ENCODE data around the gene PLEKHO2. TPM values are rescaled to one million over a fixed set of nuclear protein-coding genes. Genes with fewer than 3 reads are reported as not detected.
A peak's percentile ranks its signal among the peaks of the same experiment; 100 is the strongest.

The PLEKHO2 gene
- total RNA-seq, 6 experiments from 2014 or later: 3.9 to 11.8 (median 5.2) TPM

DNA sequence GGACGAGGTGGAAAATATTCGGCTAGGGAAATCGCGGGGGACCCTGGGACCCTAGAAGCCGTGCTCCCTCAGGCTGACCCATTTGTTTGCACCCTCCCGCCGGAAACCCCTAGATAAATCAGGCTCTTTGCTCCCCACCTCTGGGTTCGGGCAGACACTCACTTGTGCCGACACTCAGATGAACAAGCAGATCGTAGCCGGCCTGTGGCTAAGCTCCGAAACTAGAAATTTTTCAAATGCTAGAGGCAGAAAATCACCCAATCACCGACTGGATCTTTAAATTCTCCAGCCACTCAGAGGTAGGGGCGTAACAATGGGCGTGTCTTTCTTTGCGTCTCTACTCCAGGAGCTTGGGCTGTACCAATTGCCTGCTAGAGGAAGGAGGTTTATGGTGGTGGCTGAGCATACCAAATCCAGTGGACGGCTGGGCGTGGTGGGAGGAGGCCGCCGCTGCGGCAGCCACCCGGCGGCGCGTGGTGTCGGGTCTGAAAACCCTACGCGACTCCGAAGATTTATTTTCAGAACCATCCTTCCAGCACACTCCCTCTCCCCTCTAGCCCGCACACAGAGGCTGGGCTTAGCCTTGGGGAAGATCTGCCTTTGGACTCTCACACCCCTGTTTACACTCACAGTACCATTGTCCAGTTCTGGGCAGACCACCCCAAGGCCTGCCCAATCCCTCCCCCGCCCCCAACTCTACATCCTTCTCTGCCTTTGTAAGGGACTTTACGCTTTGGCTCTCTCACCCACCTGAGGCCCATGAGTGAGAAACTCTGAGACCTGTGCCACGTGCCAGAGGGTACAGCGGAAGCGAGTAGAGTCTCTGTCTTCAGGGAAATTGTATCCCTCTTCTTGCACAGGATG, 16.1 kb upstream of the PLEKHO2 start, which contains the start of gene PIF1:
TSS of gene PIF1 (minus strand) at position 217 of the 864 bp plus-strand sequence. CDS start 1,312 bp downstream, outside the sequence.
- TF ChIP-seq, protein P1, sequence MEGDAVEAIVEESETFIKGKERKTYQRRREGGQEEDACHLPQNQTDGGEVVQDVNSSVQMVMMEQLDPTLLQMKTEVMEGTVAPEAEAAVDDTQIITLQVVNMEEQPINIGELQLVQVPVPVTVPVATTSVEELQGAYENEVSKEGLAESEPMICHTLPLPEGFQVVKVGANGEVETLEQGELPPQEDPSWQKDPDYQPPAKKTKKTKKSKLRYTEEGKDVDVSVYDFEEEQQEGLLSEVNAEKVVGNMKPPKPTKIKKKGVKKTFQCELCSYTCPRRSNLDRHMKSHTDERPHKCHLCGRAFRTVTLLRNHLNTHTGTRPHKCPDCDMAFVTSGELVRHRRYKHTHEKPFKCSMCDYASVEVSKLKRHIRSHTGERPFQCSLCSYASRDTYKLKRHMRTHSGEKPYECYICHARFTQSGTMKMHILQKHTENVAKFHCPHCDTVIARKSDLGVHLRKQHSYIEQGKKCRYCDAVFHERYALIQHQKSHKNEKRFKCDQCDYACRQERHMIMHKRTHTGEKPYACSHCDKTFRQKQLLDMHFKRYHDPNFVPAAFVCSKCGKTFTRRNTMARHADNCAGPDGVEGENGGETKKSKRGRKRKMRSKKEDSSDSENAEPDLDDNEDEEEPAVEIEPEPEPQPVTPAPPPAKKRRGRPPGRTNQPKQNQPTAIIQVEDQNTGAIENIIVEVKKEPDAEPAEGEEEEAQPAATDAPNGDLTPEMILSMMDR (IDR thresholded peaks at IDR 0.05): no peak
- TF ChIP-seq POLR2A (IDR thresholded peaks at IDR 0.05): peak; percentile 71
- H3K4me3 ChIP-seq: peak within 1 kb of the TSS; percentile 23 to 54 (median 23)
- H3K36me3 ChIP-seq: no peaks in the 10 kb centered on the region
- H3K4me1 ChIP-seq: peaks cover 0 to 15% (median 2%) of the 10 kb centered on the region in 4 donors
- intact Hi-C loops (cut with DNase I): no loop called here
- DNase-seq (peak; percentile 77 to 92 (median 84)), ATAC-seq (peak; percentile 98 to 99 (median 98))
- H3K27me3 ChIP-seq: peaks cover 0 to 5% of the 10 kb centered on the region in 2 donors
- 8% methylated on average over 23 of the region's 35 CpGs for WGBS (ENCODE audit: insufficient coverage, low coverage, low lambda C conversion rate, missing lambda C conversion rate)
- peak within 1 kb of the TSS; percentile 29 to 45 (median 40) for H3K27ac ChIP-seq
- no peaks in the 10 kb centered on the region for H3K9me3 ChIP-seq

DNA sequence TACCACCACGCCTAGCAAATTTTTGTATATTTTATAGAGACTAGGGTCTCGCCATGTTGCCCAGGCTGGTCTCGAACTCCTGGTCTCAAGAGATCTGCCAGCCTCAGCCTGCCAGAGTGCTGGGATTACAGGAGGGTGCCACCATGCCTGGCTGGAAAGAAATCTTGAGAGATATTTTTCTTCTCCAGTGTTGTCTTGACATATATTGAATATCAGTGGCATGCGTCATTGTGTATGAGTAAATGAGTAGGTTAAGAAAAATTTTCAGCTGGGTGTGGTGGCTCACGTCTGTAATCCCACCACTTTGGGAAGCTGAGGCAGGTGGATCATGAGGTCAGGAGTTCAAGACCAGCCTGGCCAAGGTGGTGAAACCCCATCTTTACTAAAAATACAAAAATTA, 12.7 kb upstream of the PLEKHO2 start:
- 93% methylated on average over 4 of the region's 5 CpGs for WGBS (ENCODE audit: insufficient coverage, low coverage, low lambda C conversion rate, missing lambda C conversion rate)

DNA sequence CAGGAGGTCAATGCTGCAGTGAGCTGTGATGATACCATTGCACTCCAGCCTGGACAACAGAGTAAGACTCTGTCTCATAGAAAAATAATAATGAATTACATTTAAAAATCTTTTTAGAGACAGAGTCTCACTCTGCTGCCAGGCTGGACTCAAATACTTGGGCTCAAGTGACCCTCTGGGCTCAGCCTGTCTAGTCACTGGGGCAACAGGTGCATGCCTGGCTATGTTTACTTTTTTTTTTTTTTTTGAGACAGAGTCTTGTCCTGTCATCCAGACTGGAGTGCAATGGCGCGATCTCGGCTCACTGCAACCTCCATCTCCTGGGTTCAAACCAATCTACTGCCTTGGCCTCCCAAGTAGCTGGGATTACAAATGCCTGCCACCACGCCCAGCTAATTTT, 8.0 kb upstream of the PLEKHO2 start:
- Histone ChIP-seq H3K4me1 (peaks cover 0 to 4% (median 0%) of the 10 kb centered on the region in 4 donors), H3K4me3 (no peak overlapping the region), H3K36me3 (no peaks in the 10 kb centered on the region), H3K9me3 (no peaks in the 10 kb centered on the region), H3K27me3 (no peaks in the 10 kb centered on the region), H3K27ac (no peak overlapping the region)
- intact Hi-C loops (cut with DNase I): no loop called here
- WGBS (ENCODE audit: insufficient coverage, low coverage, low lambda C conversion rate, missing lambda C conversion rate): 100% methylated on average over 3 of the region's 4 CpGs
- no peak for ATAC-seq
- TF ChIP-seq, protein P1 (IDR thresholded peaks at IDR 0.05): no peak
- TF ChIP-seq POLR2A (IDR thresholded peaks at IDR 0.05): no peak
- no peak for DNase-seq

More for the DNA sequence above, 12.7 kb upstream of the PLEKHO2 start:
- Histone ChIP-seq H3K4me3 (no peak overlapping the region), H3K9me3 (no peaks in the 10 kb centered on the region), H3K27ac (no peak overlapping the region), H3K27me3 (no peaks in the 10 kb centered on the region), H3K36me3 (no peaks in the 10 kb centered on the region), H3K4me1 (peaks cover 0 to 14% (median 2%) of the 10 kb centered on the region in 4 donors)
- intact Hi-C loops (cut with DNase I): no loop called here
- no peak for TF ChIP-seq POLR2A (IDR thresholded peaks at IDR 0.05)
- TF ChIP-seq, protein P1 (IDR thresholded peaks at IDR 0.05): no peak
- no peak for DNase-seq
- no peak for ATAC-seq

DNA sequence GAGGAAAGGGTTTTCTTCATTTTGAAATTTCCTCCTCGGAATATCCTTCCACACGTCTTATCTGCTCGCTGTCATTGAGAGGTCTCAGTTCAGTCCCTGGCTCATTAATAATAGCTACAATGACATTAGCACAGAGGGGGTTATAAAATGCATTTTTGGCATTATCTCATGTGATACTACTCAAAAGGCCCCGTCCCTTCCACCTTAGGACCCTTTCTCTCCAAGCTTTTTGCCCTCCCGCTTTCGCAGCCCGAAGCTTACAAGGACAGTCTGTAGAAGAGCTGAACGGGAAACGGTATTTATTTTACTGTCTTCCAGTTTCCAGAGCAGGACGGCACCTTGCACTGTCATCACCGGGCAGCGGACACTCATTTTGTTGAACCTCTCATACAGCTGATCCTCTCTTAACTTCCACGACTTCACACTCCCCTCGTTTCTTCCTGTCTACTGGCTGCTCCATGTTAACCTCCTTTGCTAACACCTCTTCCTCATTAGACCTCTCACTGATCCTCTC, 5.6 kb upstream of the PLEKHO2 start:
- no peak overlapping the region for H3K4me3 ChIP-seq
- H3K9me3 ChIP-seq: no peaks in the 10 kb centered on the region
- TF ChIP-seq, protein P1 (IDR thresholded peaks at IDR 0.05): peak in 1 of 4 donors; percentile 17
- no peak for TF ChIP-seq POLR2A (IDR thresholded peaks at IDR 0.05)

More for the DNA sequence above, 5.6 kb upstream of the PLEKHO2 start:
- DNase-seq (peak in 1 of 3 donors; percentile 22), ATAC-seq (peak in 3 of 4 donors; percentile 3 to 8 (median 5))
- Histone ChIP-seq H3K27me3 (no peaks in the 10 kb centered on the region), H3K27ac (peak overlapping the region in 2 of 3 donors; percentile 25 to 52), H3K4me1 (peaks cover 0 to 8% (median 0%) of the 10 kb centered on the region in 4 donors), H3K36me3 (no peaks in the 10 kb centered on the region)
- intact Hi-C loops (cut with DNase I): no loop called here
- 21% methylated on average over 14 of the region's 14 CpGs for WGBS (ENCODE audit: insufficient coverage, low coverage, low lambda C conversion rate, missing lambda C conversion rate)
